ENCODE results near the gene MGAT4B.

Gene MGAT4B

GRCh38 chr5:179824745-179825112 is 18.1 kb upstream of the MGAT4B start:
- Histone ChIP-seq H3K9me3 (ENCODE audit: insufficient read depth, low read depth, low read length) (no peaks in the 10 kb centered on the region), H3K9ac (ENCODE audit: low read depth, low read length) (no peak overlapping the region), H3K4me1 (ENCODE audit: insufficient read depth, low read length) (peaks cover 37% of the 10 kb centered on the region), H3K4me3 (ENCODE audit: low read length) (no peak overlapping the region), H3K36me3 (ENCODE audit: insufficient read depth, low read length) (peaks cover 67% of the 10 kb centered on the region), H3K27me3 (ENCODE audit: insufficient read depth, low read length) (no peaks in the 10 kb centered on the region), H3K27ac (ENCODE audit: low read depth, low read length) (no peak overlapping the region)
- WGBS = 97% methylated on average over 3 of the region's 3 CpGs

- no peaks in the 10 kb centered on the region for H3K27me3 ChIP-seq (ENCODE audit: insufficient read depth, low read length)
- H3K27ac ChIP-seq (ENCODE audit: low read depth, low read length) = no peak overlapping the region
- no peaks in the 10 kb centered on the region for H3K9me3 ChIP-seq (ENCODE audit: insufficient read depth, low read depth, low read length)
- peaks cover 38% of the 10 kb centered on the region for H3K4me1 ChIP-seq (ENCODE audit: insufficient read depth, low read length)
- 96% methylated on average over 22 of the region's 22 CpGs for WGBS
- peaks cover 61% of the 10 kb centered on the region for H3K36me3 ChIP-seq (ENCODE audit: insufficient read depth, low read length)
- H3K4me3 ChIP-seq (ENCODE audit: low read length) = no peak overlapping the region
- H3K9ac ChIP-seq (ENCODE audit: low read depth, low read length) = no peak overlapping the region
Measured at GRCh38 chr5:179823937-179824744, 17.5 kb upstream of the MGAT4B start.

GRCh38 chr5:179822444-179822990 is 15.9 kb upstream of the MGAT4B start:
- H3K4me3 ChIP-seq (ENCODE audit: low read length) = peak overlapping the region; percentile 63
- no peak overlapping the region for H3K27ac ChIP-seq (ENCODE audit: low read depth, low read length)
- H3K4me1 ChIP-seq (ENCODE audit: insufficient read depth, low read length) = peaks cover 30% of the 10 kb centered on the region
- H3K36me3 ChIP-seq (ENCODE audit: insufficient read depth, low read length) = peaks cover 47% of the 10 kb centered on the region
- WGBS = 84% methylated on average over 8 of the region's 8 CpGs
- H3K27me3 ChIP-seq (ENCODE audit: insufficient read depth, low read length) = 0 out of 2 replicates have a peak, but pooled peaks cover under 1% of the 10 kb centered on the region
- H3K9me3 ChIP-seq (ENCODE audit: insufficient read depth, low read depth, low read length) = no peaks in the 10 kb centered on the region
- no peak overlapping the region for H3K9ac ChIP-seq (ENCODE audit: low read depth, low read length)

- 89% methylated on average over 3 of the region's 3 CpGs for WGBS
- Histone ChIP-seq H3K27me3 (ENCODE audit: insufficient read depth, low read length) (0 out of 2 replicates have a peak, but pooled peaks cover 6% of the 10 kb centered on the region), H3K9me3 (ENCODE audit: insufficient read depth, low read depth, low read length) (no peaks in the 10 kb centered on the region), H3K4me3 (ENCODE audit: low read length) (peak overlapping the region; percentile 63), H3K36me3 (ENCODE audit: insufficient read depth, low read length) (peaks cover 45% of the 10 kb centered on the region), H3K9ac (ENCODE audit: low read depth, low read length) (no peak overlapping the region), H3K4me1 (ENCODE audit: insufficient read depth, low read length) (peaks cover 29% of the 10 kb centered on the region), H3K27ac (ENCODE audit: low read depth, low read length) (no peak overlapping the region)
Measured at GRCh38 chr5:179822059-179822432, 15.4 kb upstream of the MGAT4B start.

GRCh38 chr5:179821298-179822058 is 14.8 kb upstream of the MGAT4B start:
- Histone ChIP-seq H3K27me3 (ENCODE audit: insufficient read depth, low read length) (0 out of 2 replicates have a peak, but pooled peaks cover 11% of the 10 kb centered on the region), H3K4me3 (ENCODE audit: low read length) (peak overlapping the region; percentile 63), H3K4me1 (ENCODE audit: insufficient read depth, low read length) (peaks cover 27% of the 10 kb centered on the region), H3K36me3 (ENCODE audit: insufficient read depth, low read length) (peaks cover 39% of the 10 kb centered on the region), H3K9me3 (ENCODE audit: insufficient read depth, low read depth, low read length) (no peaks in the 10 kb centered on the region), H3K27ac (ENCODE audit: low read depth, low read length) (peak overlapping the region; percentile 87), H3K9ac (ENCODE audit: low read depth, low read length) (peak overlapping the region; percentile 88)
- WGBS = under 1% methylated on average over 52 of the region's 54 CpGs

GRCh38 chr5:179820483-179821297 is 14.0 kb upstream of the MGAT4B start, which contains the start of gene SQSTM1:
Gene SQSTM1 (plus strand): TSS chr5:179820905. CDS start chr5:179820937, 32 bp downstream.
- 2% methylated on average over 81 of the region's 81 CpGs for WGBS
- Histone ChIP-seq H3K9me3 (ENCODE audit: insufficient read depth, low read depth, low read length) (no peaks in the 10 kb centered on the region), H3K27ac (ENCODE audit: low read depth, low read length) (peak within 1 kb of the TSS; percentile 87), H3K9ac (ENCODE audit: low read depth, low read length) (peak within 1 kb of the TSS; percentile 88), H3K27me3 (ENCODE audit: insufficient read depth, low read length) (0 out of 2 replicates have a peak, but pooled peaks cover 12% of the 10 kb centered on the region), H3K4me3 (ENCODE audit: low read length) (peak within 1 kb of the TSS; percentile 63), H3K36me3 (ENCODE audit: insufficient read depth, low read length) (peaks cover 31% of the 10 kb centered on the region), H3K4me1 (ENCODE audit: insufficient read depth, low read length) (peaks cover 27% of the 10 kb centered on the region)

- no peaks in the 10 kb centered on the region for H3K9me3 ChIP-seq (ENCODE audit: insufficient read depth, low read depth, low read length)
- 0 out of 2 replicates have a peak, but pooled peaks cover 12% of the 10 kb centered on the region for H3K27me3 ChIP-seq (ENCODE audit: insufficient read depth, low read length)
- peaks cover 27% of the 10 kb centered on the region for H3K4me1 ChIP-seq (ENCODE audit: insufficient read depth, low read length)
- H3K4me3 ChIP-seq (ENCODE audit: low read length) = peak overlapping the region; percentile 63; the same call in 1 of the 2 replicates
- WGBS = 78% methylated on average over 12 of the region's 12 CpGs
- peak overlapping the region; percentile 87 for H3K27ac ChIP-seq (ENCODE audit: low read depth, low read length)
- H3K36me3 ChIP-seq (ENCODE audit: insufficient read depth, low read length) = peaks cover 25% of the 10 kb centered on the region
- H3K9ac ChIP-seq (ENCODE audit: low read depth, low read length) = peak overlapping the region; percentile 60
Measured at GRCh38 chr5:179820127-179820482, 13.4 kb upstream of the MGAT4B start.

- H3K9ac ChIP-seq (ENCODE audit: low read depth, low read length) = peak overlapping the region; percentile 60
- peak overlapping the region; percentile 87 for H3K27ac ChIP-seq (ENCODE audit: low read depth, low read length)
- peaks cover 27% of the 10 kb centered on the region for H3K4me1 ChIP-seq (ENCODE audit: insufficient read depth, low read length)
- H3K4me3 ChIP-seq (ENCODE audit: low read length) = 0 out of 2 replicates have a peak overlapping the region, but pooled peaks have one; percentile 37
- 0 out of 2 replicates have a peak, but pooled peaks cover 12% of the 10 kb centered on the region for H3K27me3 ChIP-seq (ENCODE audit: insufficient read depth, low read length)
- no peaks in the 10 kb centered on the region for H3K9me3 ChIP-seq (ENCODE audit: insufficient read depth, low read depth, low read length)
- WGBS = 35% methylated on average over 25 of the region's 26 CpGs
- peaks cover 19% of the 10 kb centered on the region for H3K36me3 ChIP-seq (ENCODE audit: insufficient read depth, low read length)
Measured at GRCh38 chr5:179819296-179820126, 12.8 kb upstream of the MGAT4B start.

GRCh38 chr5:179818746-179819295 is 12.2 kb upstream of the MGAT4B start:
- Histone ChIP-seq H3K36me3 (ENCODE audit: insufficient read depth, low read length) (peaks cover 12% of the 10 kb centered on the region), H3K27ac (ENCODE audit: low read depth, low read length) (peak overlapping the region; percentile 87), H3K4me1 (ENCODE audit: insufficient read depth, low read length) (peaks cover 27% of the 10 kb centered on the region), H3K27me3 (ENCODE audit: insufficient read depth, low read length) (0 out of 2 replicates have a peak, but pooled peaks cover 12% of the 10 kb centered on the region), H3K4me3 (ENCODE audit: low read length) (peak overlapping the region; percentile 37), H3K9ac (ENCODE audit: low read depth, low read length) (peak overlapping the region; percentile 60), H3K9me3 (ENCODE audit: insufficient read depth, low read depth, low read length) (no peaks in the 10 kb centered on the region)
- WGBS = 5% methylated on average over 35 of the region's 35 CpGs
